Tibial nerve (tissue), 4 donors: Measurements from ENCODE around the gene DYNLT2B.

Source experiments
- CTCF ChIP-seq, 5 experiments: fragments of 200-600 bp in 3 of 5; fragments of 450-650 bp in 2 of 5; sonication (generic) in 3 of 5; IDR thresholded peaks; one replicate each; pipeline ENCODE4 v1.5.1; 2016 to 2019; ENCODE audit warnings: antibody characterized with exemption in 5 of 5, mild to moderate bottlenecking in 3 of 5, moderate library complexity in 2 of 5
- EP300 ChIP-seq, 2 donors: sonication (generic); formaldehyde crosslinking; IDR thresholded peaks; one replicate each; pipeline ENCODE4 v1.6.1; 2017; ENCODE audit warnings: antibody characterized with exemption in 2 of 2, mild to moderate bottlenecking in 1 of 2

- TF ChIP-seq CTCF (IDR thresholded peaks at IDR 0.05) (no peak), EP300 (IDR thresholded peaks at IDR 0.05) (no peak)
Observed at GRCh38 chr3:196280689-196281440, 37.2 kb downstream of the DYNLT2B start.
